IMR-90 (cell line): ENCODE measurements around the gene CLRN3. TPM values are rescaled to one million over a fixed set of nuclear protein-coding genes. Genes with fewer than 3 reads are reported as not detected.

Source experiments
- ATAC-seq: fragments of 200-7000 bp; cut with Tn5 transposase; 2 replicates; pipeline ENCODE4 v1.9.1; 2020; ENCODE audit warnings: low read depth, mild to moderate bottlenecking, moderate library complexity
- BruUV-seq: library from RNA; stranded (reverse); fragments of 400-500 nt; replicated peaks from 2 replicates; lab custom pipeline; 2021; lab: Mats Ljungman, UMichigan
- CTCF ChIA-PET: fragments of 300-600 bp; formaldehyde crosslinking; extraction: SDS; loops from one replicate; lab custom pipeline; 2021; ENCODE audit warnings: antibody characterized with exemption; lab: Yijun Ruan, JAX
- POLR2A ChIA-PET: fragments of 300-600 bp; sonication (Branson Sonifier 250); formaldehyde crosslinking; loops from one replicate; lab custom pipeline; 2022; ENCODE audit warnings: antibody characterized with exemption; ENCODE audit not compliant: unreplicated experiment; lab: Charles Lee
- DNase-seq: peaks from one replicate; pipeline ENCODE4 v3.0.0; 2013
- H2AFZ ChIP-seq: replicated peaks from 2 replicates; pipeline ENCODE3; 2013; ENCODE audit warnings: low read length, mild to moderate bottlenecking; ENCODE audit not compliant: poor library complexity
- H2AK5ac ChIP-seq: 2 replicates; pipeline ENCODE4 v1.6.1; 2013; ENCODE audit warnings: low read depth, low read length, inconsistent platforms
- H2AK9ac ChIP-seq: replicated peaks from 2 replicates; pipeline ENCODE3; 2013; ENCODE audit warnings: mild to moderate bottlenecking, low read depth, low read length, moderate library complexity; ENCODE audit not compliant: poor library complexity
- H2BK120ac ChIP-seq: 2 replicates; pipeline ENCODE4 v1.6.1; 2013; ENCODE audit warnings: low read depth, low read length, inconsistent platforms
- H2BK15ac ChIP-seq: 3 replicates; pipeline ENCODE4 v1.6.1; 2013; ENCODE audit warnings: low read depth, low read length, inconsistent platforms
- H2BK20ac ChIP-seq: 2 replicates; pipeline ENCODE4 v1.6.1; 2013; ENCODE audit warnings: low read depth, mild to moderate bottlenecking, inconsistent platforms, low read length, moderate library complexity
- H2BK5ac ChIP-seq: 2 replicates; pipeline ENCODE4 v1.6.1; 2013; ENCODE audit warnings: mild to moderate bottlenecking, low read depth, low read length, inconsistent platforms; ENCODE audit not compliant: poor library complexity, severe bottlenecking
- H3K14ac ChIP-seq: replicated peaks from 2 replicates; pipeline ENCODE4 v1.6.1; 2013; ENCODE audit warnings: low read depth, low read length, inconsistent platforms
- H3K18ac ChIP-seq: 2 replicates; pipeline ENCODE4 v1.6.1; 2013; ENCODE audit warnings: low read depth, low read length, control low read depth
- H3K23ac ChIP-seq: 2 replicates; pipeline ENCODE4 v1.6.1; 2013; ENCODE audit warnings: low read depth, low read length, inconsistent platforms
- H3K27ac ChIP-seq: 2 replicates; pipeline ENCODE4 v1.5.1; 2013; ENCODE audit warnings: mild to moderate bottlenecking, control low read depth, low read length; ENCODE audit not compliant: insufficient read depth
- H3K27me3 ChIP-seq: 2 replicates; pipeline ENCODE4 v1.6.1; 2013; ENCODE audit warnings: low read length; ENCODE audit not compliant: control insufficient read depth, insufficient read depth
- H3K36me3 ChIP-seq: 2 replicates; pipeline ENCODE4 v1.6.1; 2013; ENCODE audit warnings: low read length, mixed read lengths; ENCODE audit not compliant: control insufficient read depth, insufficient read depth
- H3K4ac ChIP-seq: 2 replicates; pipeline ENCODE4 v1.6.1; 2013; ENCODE audit warnings: low read depth, low read length, inconsistent platforms
- H3K4me1 ChIP-seq: 2 replicates; pipeline ENCODE4 v1.6.1; 2013; ENCODE audit warnings: low read length, mixed read lengths; ENCODE audit not compliant: control insufficient read depth, insufficient read depth
- H3K4me2 ChIP-seq: 2 replicates; pipeline ENCODE4 v1.6.1; 2013; ENCODE audit warnings: low read depth, mild to moderate bottlenecking, control low read depth, low read length, moderate library complexity
- H3K4me3 ChIP-seq: 2 replicates; pipeline ENCODE4 v1.5.1; 2013; ENCODE audit warnings: low read depth, mild to moderate bottlenecking, control low read depth, low read length, moderate library complexity; ENCODE audit not compliant: insufficient read depth
- H3K56ac ChIP-seq: 2 replicates; pipeline ENCODE4 v1.6.1; 2013; ENCODE audit warnings: low read length, inconsistent platforms; ENCODE audit not compliant: insufficient read depth; ENCODE audit errors: extremely low read depth
- H3K79me1 ChIP-seq, 2 experiments: 2 replicates each; pipeline ENCODE4 v1.6.1; 2013; ENCODE audit warnings: low read length in 2 of 2, inconsistent platforms in 1 of 2, low read depth in 1 of 2
- H3K9ac ChIP-seq: 2 replicates; pipeline ENCODE4 v1.6.1; 2013; ENCODE audit warnings: low read depth, low read length, control low read depth
- H3K9me1 ChIP-seq: 2 replicates; pipeline ENCODE4 v1.6.1; 2013; ENCODE audit warnings: low read length, inconsistent platforms; ENCODE audit not compliant: insufficient read depth
- H3K9me3 ChIP-seq: 2 replicates; pipeline ENCODE4 v1.6.1; 2013; ENCODE audit warnings: low read length; ENCODE audit not compliant: control insufficient read depth, insufficient read depth
- H4K20me1 ChIP-seq: 2 replicates; pipeline ENCODE4 v1.6.1; 2013; ENCODE audit warnings: low read length, inconsistent platforms; ENCODE audit not compliant: insufficient read depth
- H4K5ac ChIP-seq: 2 replicates; pipeline ENCODE4 v1.6.1; 2013; ENCODE audit warnings: mild to moderate bottlenecking, low read depth, low read length, control low read depth
- H4K8ac ChIP-seq, 2 experiments: 2 replicates each; pipeline ENCODE4 v1.6.1; 2013; ENCODE audit warnings: low read depth in 2 of 2, low read length in 2 of 2, control low read depth in 1 of 2, inconsistent platforms in 1 of 2
- H4K91ac ChIP-seq: 2 replicates; pipeline ENCODE4 v1.6.1; 2013; ENCODE audit warnings: low read depth, low read length, inconsistent platforms; ENCODE audit not compliant: insufficient read depth
- BHLHE40 ChIP-seq: fragments of 150-350 bp; IDR thresholded peaks from 2 replicates; pipeline ENCODE4 v1.6.1; 2016; ENCODE audit warnings: mild to moderate bottlenecking, low read depth, low read length
- CHD1 ChIP-seq: IDR thresholded peaks from 2 replicates; pipeline ENCODE4 v1.6.1; 2012; ENCODE audit warnings: low read depth, low read length, improper control_type of control experiment
- POLR2A ChIP-seq: IDR thresholded peaks from 2 replicates; pipeline ENCODE4 v1.6.1; 2012; ENCODE audit warnings: mild to moderate bottlenecking, low read depth, low read length
- WGBS, 2 experiments: methylation state at CpG; one replicate each; pipeline versions ENCODE4 v1.1.5 to v1.1.7; 2013; ENCODE audit warnings: missing lambda C conversion rate in 2 of 2; ENCODE audit not compliant: insufficient read length in 1 of 2; ENCODE audit errors: extremely low coverage in 2 of 2; 5-methylcytosine and 5-hydroxymethylcytosine counted together
- dilution Hi-C: fragments of 300-500 bp; cut with HindIII; formaldehyde crosslinking; loops from one replicate; pipeline ENCODE4 v1.14.3; 2018; ENCODE audit warnings: low sequenced_read_pairs; ENCODE audit not compliant: unreplicated experiment
- in situ Hi-C: fragments of 300-500 bp; cut with MboI; formaldehyde crosslinking; loops from 3 replicates; pipeline ENCODE4 v1.14.3; 2019; ENCODE audit warnings: low sequenced_read_pairs, inconsistent platforms, mixed read lengths
- intact Hi-C: fragments of 100-400 bp; cut with micrococcal nuclease; formaldehyde crosslinking; loops from 2 replicates; pipeline ENCODE4 v1.10.0; 2022
- polyA plus RNA-seq, 3 experiments: library from polyadenylated mRNA; depleted of rRNA; stranded (reverse); fragments of >200 nt; gene quantifications; 2 replicates each; pipeline ENCODE4 v1.2.3, GENCODE V29; 2012; ENCODE audit warnings: low replicate concordance in 1 of 3
- total RNA-seq: library from RNA; depleted of rRNA; stranded (reverse); fragments of >200 nt; gene quantifications from 2 replicates; pipeline ENCODE4 v1.2.3, GENCODE V29; 2012

CLRN3 gene
- total and polyA plus RNA-seq, 2 of the 4 experiments (the other 2 are of a cell fraction): not detected

DNA sequence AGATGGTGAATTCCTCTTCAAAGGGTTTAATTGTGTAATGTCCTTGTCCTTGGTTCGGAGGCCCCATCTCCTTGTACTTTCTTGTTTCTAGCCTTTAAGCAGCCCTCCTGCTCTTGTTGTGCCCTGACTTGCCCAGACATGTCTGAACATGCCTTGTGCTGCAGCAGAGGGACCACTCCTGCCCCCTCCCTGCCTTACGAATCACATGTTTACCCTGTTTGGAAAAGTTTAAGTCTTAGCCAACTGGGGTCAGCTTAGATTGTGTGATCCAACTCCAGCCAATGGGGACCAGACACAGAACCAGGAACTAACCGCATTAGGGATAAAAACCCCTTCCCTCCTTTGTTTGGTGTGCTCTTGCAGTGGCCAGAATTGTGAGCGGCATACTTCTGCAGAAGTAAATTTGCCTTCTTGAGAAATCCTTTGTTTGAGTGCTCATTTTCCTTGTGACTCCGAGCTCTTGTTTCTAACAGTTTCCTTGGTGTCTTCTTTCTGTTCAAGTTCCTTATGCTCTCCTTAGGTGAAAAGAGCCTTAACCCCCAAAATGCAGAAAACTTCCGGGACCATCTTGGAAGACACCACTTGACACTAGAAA, 29.4 kb downstream of the CLRN3 start:
- ChIA-PET CTCF (interaction anchor here (1.1 kb wide), 1 partner anchor 9 kb away, joined by 3 read pairs; no protein-coding TSS in a partner anchor), POLR2A (no interaction called here)
- no peak overlapping the region for H3K9ac ChIP-seq
- no peak overlapping the region for H3K4ac ChIP-seq
- no peak for ATAC-seq
- no peak overlapping the region for H2BK120ac ChIP-seq
- no peaks in the 10 kb centered on the region for H3K79me1 ChIP-seq
- no peak overlapping the region for H3K14ac ChIP-seq
- no peak overlapping the region for H2AK5ac ChIP-seq
- BruUV-seq: no TSS peak
- no peaks in the 10 kb centered on the region for H3K27me3 ChIP-seq
- no peak overlapping the region for H3K27ac ChIP-seq
- H3K56ac ChIP-seq: no peak overlapping the region; the same call in 1 of the 2 replicates
- no peaks in the 10 kb centered on the region for H4K20me1 ChIP-seq
- dilution Hi-C loops: no loop called here
- no peak overlapping the region for H2BK20ac ChIP-seq
- DNase-seq: peak; percentile 6
- H3K4me1 ChIP-seq: no peaks in the 10 kb centered on the region
- no peak overlapping the region for H4K5ac ChIP-seq
- no peak overlapping the region for H2AFZ ChIP-seq
- no CpG with 5 or more reads among the region's 6 CpGs for WGBS, 2 experiments
- H2BK15ac ChIP-seq: no peak overlapping the region
- H3K4me2 ChIP-seq: no peak overlapping the region
- in situ Hi-C loops: no loop called here
- H2AK9ac ChIP-seq: no peak overlapping the region
- TF ChIP-seq CHD1: no peak
- no peak for TF ChIP-seq BHLHE40
- TF ChIP-seq POLR2A: no peak
- no peak overlapping the region for H4K8ac ChIP-seq
- no peak overlapping the region for H3K23ac ChIP-seq
- no peaks in the 10 kb centered on the region for H3K36me3 ChIP-seq
- H2BK5ac ChIP-seq: no peak overlapping the region
- no peak overlapping the region for H3K4me3 ChIP-seq
- intact Hi-C loops: no loop called here
- H3K9me1 ChIP-seq: no peaks in the 10 kb centered on the region
- H4K91ac ChIP-seq: no peak overlapping the region
- no peak overlapping the region for H3K18ac ChIP-seq
- peaks cover 8% of the 10 kb centered on the region for H3K9me3 ChIP-seq
